ENCODE measurements around the gene CIB4. TPM values are rescaled to one million over a fixed set of nuclear protein-coding genes. Genes with fewer than 3 reads are reported as not detected.

The CIB4 gene
- total RNA-seq, 1 experiment from 2014 or later, result not detected

- TF ChIP-seq ERG (CRISPR knock-in tag; IDR thresholded peaks at IDR 0.05), result no peak
- no peak for TF ChIP-seq GTF2I (CRISPR knock-in tag; conservative IDR thresholded peaks at IDR 0.05)
- TF ChIP-seq FOXK1 (CRISPR knock-in tag; IDR thresholded peaks at IDR 0.05), result no peak
- TF ChIP-seq, protein P1, sequence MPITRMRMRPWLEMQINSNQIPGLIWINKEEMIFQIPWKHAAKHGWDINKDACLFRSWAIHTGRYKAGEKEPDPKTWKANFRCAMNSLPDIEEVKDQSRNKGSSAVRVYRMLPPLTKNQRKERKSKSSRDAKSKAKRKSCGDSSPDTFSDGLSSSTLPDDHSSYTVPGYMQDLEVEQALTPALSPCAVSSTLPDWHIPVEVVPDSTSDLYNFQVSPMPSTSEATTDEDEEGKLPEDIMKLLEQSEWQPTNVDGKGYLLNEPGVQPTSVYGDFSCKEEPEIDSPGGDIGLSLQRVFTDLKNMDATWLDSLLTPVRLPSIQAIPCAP (CRISPR knock-in tag; IDR thresholded peaks at IDR 0.05), result no peak
- TF ChIP-seq, protein P2, sequence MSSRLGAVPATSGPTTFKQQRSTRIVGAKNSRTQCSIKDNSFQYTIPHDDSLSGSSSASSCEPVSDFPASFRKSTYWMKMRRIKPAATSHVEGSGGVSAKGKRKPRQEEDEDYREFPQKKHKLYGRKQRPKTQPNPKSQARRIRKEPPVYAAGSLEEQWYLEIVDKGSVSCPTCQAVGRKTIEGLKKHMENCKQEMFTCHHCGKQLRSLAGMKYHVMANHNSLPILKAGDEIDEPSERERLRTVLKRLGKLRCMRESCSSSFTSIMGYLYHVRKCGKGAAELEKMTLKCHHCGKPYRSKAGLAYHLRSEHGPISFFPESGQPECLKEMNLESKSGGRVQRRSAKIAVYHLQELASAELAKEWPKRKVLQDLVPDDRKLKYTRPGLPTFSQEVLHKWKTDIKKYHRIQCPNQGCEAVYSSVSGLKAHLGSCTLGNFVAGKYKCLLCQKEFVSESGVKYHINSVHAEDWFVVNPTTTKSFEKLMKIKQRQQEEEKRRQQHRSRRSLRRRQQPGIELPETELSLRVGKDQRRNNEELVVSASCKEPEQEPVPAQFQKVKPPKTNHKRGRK (CRISPR knock-in tag; IDR thresholded peaks at IDR 0.05; ENCODE audit: borderline replicate concordance), result no peak
- TF ChIP-seq, protein P3, sequence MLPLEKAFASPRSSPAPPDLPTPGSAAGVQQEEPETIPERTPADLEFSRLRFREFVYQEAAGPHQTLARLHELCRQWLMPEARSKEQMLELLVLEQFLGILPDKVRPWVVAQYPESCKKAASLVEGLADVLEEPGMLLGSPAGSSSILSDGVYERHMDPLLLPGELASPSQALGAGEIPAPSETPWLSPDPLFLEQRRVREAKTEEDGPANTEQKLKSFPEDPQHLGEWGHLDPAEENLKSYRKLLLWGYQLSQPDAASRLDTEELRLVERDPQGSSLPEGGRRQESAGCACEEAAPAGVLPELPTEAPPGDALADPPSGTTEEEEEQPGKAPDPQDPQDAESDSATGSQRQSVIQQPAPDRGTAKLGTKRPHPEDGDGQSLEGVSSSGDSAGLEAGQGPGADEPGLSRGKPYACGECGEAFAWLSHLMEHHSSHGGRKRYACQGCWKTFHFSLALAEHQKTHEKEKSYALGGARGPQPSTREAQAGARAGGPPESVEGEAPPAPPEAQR (CRISPR knock-in tag; IDR thresholded peaks at IDR 0.05), result no peak
- no peak for TF ChIP-seq ZNF138 (CRISPR knock-in tag; conservative IDR thresholded peaks at IDR 0.05)
- TF ChIP-seq, protein P4, sequence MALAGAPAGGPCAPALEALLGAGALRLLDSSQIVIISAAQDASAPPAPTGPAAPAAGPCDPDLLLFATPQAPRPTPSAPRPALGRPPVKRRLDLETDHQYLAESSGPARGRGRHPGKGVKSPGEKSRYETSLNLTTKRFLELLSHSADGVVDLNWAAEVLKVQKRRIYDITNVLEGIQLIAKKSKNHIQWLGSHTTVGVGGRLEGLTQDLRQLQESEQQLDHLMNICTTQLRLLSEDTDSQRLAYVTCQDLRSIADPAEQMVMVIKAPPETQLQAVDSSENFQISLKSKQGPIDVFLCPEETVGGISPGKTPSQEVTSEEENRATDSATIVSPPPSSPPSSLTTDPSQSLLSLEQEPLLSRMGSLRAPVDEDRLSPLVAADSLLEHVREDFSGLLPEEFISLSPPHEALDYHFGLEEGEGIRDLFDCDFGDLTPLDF (CRISPR knock-in tag; IDR thresholded peaks at IDR 0.05), result no peak
- no peak for TF ChIP-seq ETV6 (CRISPR knock-in tag; IDR thresholded peaks at IDR 0.05)
- no peak for TF ChIP-seq ESRRA (CRISPR knock-in tag; IDR thresholded peaks at IDR 0.05; ENCODE audit: borderline replicate concordance)
- TF ChIP-seq HMGA2 (CRISPR knock-in tag; IDR thresholded peaks at IDR 0.05), result no peak
- TF ChIP-seq ATF6 (CRISPR knock-in tag; IDR thresholded peaks at IDR 0.05), result no peak
- TF ChIP-seq, protein P5, sequence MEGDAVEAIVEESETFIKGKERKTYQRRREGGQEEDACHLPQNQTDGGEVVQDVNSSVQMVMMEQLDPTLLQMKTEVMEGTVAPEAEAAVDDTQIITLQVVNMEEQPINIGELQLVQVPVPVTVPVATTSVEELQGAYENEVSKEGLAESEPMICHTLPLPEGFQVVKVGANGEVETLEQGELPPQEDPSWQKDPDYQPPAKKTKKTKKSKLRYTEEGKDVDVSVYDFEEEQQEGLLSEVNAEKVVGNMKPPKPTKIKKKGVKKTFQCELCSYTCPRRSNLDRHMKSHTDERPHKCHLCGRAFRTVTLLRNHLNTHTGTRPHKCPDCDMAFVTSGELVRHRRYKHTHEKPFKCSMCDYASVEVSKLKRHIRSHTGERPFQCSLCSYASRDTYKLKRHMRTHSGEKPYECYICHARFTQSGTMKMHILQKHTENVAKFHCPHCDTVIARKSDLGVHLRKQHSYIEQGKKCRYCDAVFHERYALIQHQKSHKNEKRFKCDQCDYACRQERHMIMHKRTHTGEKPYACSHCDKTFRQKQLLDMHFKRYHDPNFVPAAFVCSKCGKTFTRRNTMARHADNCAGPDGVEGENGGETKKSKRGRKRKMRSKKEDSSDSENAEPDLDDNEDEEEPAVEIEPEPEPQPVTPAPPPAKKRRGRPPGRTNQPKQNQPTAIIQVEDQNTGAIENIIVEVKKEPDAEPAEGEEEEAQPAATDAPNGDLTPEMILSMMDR (IDR thresholded peaks at IDR 0.05), result no peak
These were observed 58.9 kb downstream of the CIB4 start (continued) for GRCh38 chr2:26581991-26582842.

- TF ChIP-seq ELF4 (CRISPR knock-in tag; IDR thresholded peaks at IDR 0.05; ENCODE audit: low read depth), result no peak
- no peak for TF ChIP-seq TCF7 (CRISPR knock-in tag; IDR thresholded peaks at IDR 0.05; ENCODE audit: low read depth)
- no peak for TF ChIP-seq NFATC4 (CRISPR knock-in tag; IDR thresholded peaks at IDR 0.05)
- TF ChIP-seq FOXP1 (CRISPR knock-in tag; IDR thresholded peaks at IDR 0.05; ENCODE audit: borderline replicate concordance), result no peak
- TF ChIP-seq ZNF416 (CRISPR knock-in tag; IDR thresholded peaks at IDR 0.05), result no peak
- no peak overlapping the region for H3K27ac Mint-ChIP-seq
- ATAC-seq, result no peak
- peak; percentile 4 for DNase-seq (ENCODE audit: low spot score)
- no peaks in the 10 kb centered on the region for H3K9me3 Mint-ChIP-seq
- H3K4me1 Mint-ChIP-seq, result peaks cover 6% of the 10 kb centered on the region
- no peak overlapping the region for H3K4me3 Mint-ChIP-seq
- POLR2A ChIA-PET, result no interaction called here
- no peaks in the 10 kb centered on the region for H3K36me3 Mint-ChIP-seq
- CTCF ChIA-PET, result interaction anchor here (0.5 to 2.9 kb wide), 9 partner anchors 22 to 218 kb away, joined by 3 to 11 read pairs (median 4); no protein-coding TSS in a partner anchor
- H3K27me3 Mint-ChIP-seq (ENCODE audit: low read depth), result peaks cover 22% of the 10 kb centered on the region
These were observed 59.7 kb downstream of the CIB4 start for GRCh38 chr2:26581266-26581990.

Measured in WTC11 (cell line).